Measurements from ENCODE around the gene AQP1. TPM values are rescaled to one million over a fixed set of nuclear protein-coding genes. Genes with fewer than 3 reads are reported as not detected.

Gene AQP1
- total RNA-seq, 1 experiment from 2014 or later = 0.15 TPM

- no peak overlapping the region for H3K27ac Mint-ChIP-seq
- Histone ChIP-seq H3K27me3 (ENCODE audit: insufficient read depth, low read length) (no peaks in the 10 kb centered on the region), H3K23ac (ENCODE audit: insufficient read length, low read depth, low read length) (no peak overlapping the region), H2AK5ac (ENCODE audit: insufficient read length, low read length) (no peak overlapping the region), H2BK120ac (ENCODE audit: low read depth, low read length, poor library complexity, severe bottlenecking) (no peak overlapping the region), H4K5ac (ENCODE audit: insufficient read length, low read depth, low read length) (no peak overlapping the region), H3K14ac (ENCODE audit: insufficient read depth, low read length) (no peak overlapping the region), H2BK5ac (ENCODE audit: insufficient read length, low read length) (no peak overlapping the region), H2BK15ac (ENCODE audit: low read depth, low read length) (no peak overlapping the region), H3K4me2 (ENCODE audit: insufficient read depth, insufficient read length, low read length) (no peak overlapping the region), H3K79me1 (ENCODE audit: insufficient read depth, low read depth, low read length, poor library complexity, severe bottlenecking) (no peaks in the 10 kb centered on the region), H2BK20ac (ENCODE audit: low read depth, low read length, poor library complexity, severe bottlenecking) (no peak overlapping the region), H3T11ph (ENCODE audit: low read length) (no peak overlapping the region), H4K20me1 (ENCODE audit: control insufficient read depth, insufficient read depth, insufficient read length) (no peaks in the 10 kb centered on the region), H3K23me2 (ENCODE audit: insufficient read length, low read depth, low read length, poor library complexity, severe bottlenecking) (no peaks in the 10 kb centered on the region), H3K9ac (ENCODE audit: extremely low read depth, insufficient read length, low read length) (no peak overlapping the region), H3K79me2 (ENCODE audit: insufficient read depth, low read length) (no peaks in the 10 kb centered on the region), H3K4me1 (ENCODE audit: insufficient read depth, low read length) (no peaks in the 10 kb centered on the region), H4K8ac (replicated peaks; ENCODE audit: insufficient read length, low read depth, low read length) (no peak overlapping the region), H3K4ac (ENCODE audit: low read depth, low read length) (no peak overlapping the region), H3K9me3 (ENCODE audit: control insufficient read depth, low read depth, low read length) (no peaks in the 10 kb centered on the region), H2AFZ (ENCODE audit: low read length) (no peak overlapping the region), H2BK12ac (ENCODE audit: insufficient read length, low read depth, low read length) (no peak overlapping the region), H3K56ac (ENCODE audit: insufficient read length, low read depth, low read length) (no peak overlapping the region), H4K91ac (ENCODE audit: insufficient read length, low read depth, low read length) (no peak overlapping the region), H3K27ac (ENCODE audit: insufficient read length, low read depth, low read length) (no peak overlapping the region), H3K18ac (ENCODE audit: insufficient read length, low read depth, low read length) (no peak overlapping the region)
- H3K9me3 Mint-ChIP-seq = no peaks in the 10 kb centered on the region; a peak in 1 of 5 replicates
- peaks cover 7% of the 10 kb centered on the region; the same call in 1 of the 2 replicates for H3K27me3 Mint-ChIP-seq (ENCODE audit: low read depth)
- DNase-seq = no peak
- no peak overlapping the region for H3K4me3 Mint-ChIP-seq
- no peak for TF ChIP-seq CTCF (conservative IDR thresholded peaks at IDR 0.05)
- no CpG with 5 or more reads among the region's 9 CpGs for WGBS (ENCODE audit: extremely low coverage, insufficient read length, low lambda C conversion rate)
- no peaks in the 10 kb centered on the region for H3K36me3 Mint-ChIP-seq (ENCODE audit: insufficient read depth in 1 of 3, low read depth in 3 of 3)
- H3K4me1 Mint-ChIP-seq = peaks cover 4 to 13% of the 10 kb centered on the region in 2 experiments; a peak in 3 of 4 replicates
Observed at GRCh38 chr7:30896036-30896435, 15.6 kb upstream of the AQP1 start.

All from H9 (cell line).